ENCODE measurements around the gene TMEM31.

TMEM31 gene, protein sequence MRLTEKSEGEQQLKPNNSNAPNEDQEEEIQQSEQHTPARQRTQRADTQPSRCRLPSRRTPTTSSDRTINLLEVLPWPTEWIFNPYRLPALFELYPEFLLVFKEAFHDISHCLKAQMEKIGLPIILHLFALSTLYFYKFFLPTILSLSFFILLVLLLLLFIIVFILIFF

DNA sequence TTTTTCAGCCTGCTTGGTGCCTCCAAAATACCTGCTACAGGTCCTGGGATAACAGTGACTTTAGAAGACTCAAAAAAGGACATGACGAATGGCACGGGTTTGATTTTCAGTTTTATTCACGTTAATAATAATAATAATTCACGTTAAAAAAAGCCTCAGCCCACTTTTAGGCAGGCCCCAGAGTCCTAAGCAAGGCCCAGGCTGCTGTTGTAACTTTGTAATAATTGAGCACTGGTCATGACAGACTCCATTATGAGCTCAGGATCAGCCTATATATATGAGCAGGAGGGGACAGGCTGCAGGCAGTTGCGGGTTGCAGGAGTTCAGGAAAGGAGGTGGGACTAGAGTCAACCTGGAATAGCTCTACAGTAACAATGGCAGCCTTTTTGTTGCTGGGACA lies at the start of gene TMEM31:
TSS of gene TMEM31 (plus strand) at position 301 of the 400 bp plus-strand sequence. CDS start 1,350 bp downstream, outside the sequence.
- DNase-seq (ENCODE audit: low read depth in 2 of 2), result no peak

DNA sequence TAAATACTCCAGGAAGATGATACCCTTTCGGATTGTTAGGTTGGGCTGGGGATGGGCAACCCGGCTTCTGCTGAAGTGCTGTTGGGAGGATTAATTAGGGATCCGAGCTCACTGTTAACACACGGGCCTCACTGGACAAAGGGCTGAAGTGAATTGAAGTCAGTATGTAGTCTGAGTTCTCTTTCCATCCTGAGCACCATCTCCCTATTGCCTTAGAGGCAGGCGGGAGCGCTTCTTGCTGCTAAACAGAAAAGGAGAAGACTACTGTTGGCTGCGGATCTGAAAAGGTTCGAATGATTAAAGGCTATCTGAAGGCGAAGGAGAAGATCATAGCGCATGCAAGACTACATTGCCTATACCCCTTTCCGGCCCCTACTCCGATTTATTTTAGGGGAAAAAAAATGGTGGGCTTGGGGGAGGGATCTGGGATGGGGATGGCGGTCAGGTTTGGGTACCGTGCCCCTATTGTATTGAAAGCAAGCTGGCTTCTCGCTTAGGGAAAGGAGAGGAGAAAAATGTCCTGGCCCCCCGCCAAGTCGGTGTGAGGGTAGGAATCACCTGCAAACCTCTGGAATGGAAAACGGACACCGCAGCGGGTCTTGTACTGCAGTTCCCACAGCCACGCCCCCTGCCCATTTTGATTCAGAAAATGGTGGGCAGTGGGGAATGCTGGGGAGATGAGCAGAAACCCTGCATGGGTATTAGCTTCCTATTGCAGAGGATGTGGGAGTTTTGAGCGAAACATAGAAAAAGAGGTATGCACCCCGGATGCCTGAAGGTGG lies 46.5 kb upstream of the TMEM31 start:
- no peak for DNase-seq (ENCODE audit: low read depth in 2 of 2)

DNA sequence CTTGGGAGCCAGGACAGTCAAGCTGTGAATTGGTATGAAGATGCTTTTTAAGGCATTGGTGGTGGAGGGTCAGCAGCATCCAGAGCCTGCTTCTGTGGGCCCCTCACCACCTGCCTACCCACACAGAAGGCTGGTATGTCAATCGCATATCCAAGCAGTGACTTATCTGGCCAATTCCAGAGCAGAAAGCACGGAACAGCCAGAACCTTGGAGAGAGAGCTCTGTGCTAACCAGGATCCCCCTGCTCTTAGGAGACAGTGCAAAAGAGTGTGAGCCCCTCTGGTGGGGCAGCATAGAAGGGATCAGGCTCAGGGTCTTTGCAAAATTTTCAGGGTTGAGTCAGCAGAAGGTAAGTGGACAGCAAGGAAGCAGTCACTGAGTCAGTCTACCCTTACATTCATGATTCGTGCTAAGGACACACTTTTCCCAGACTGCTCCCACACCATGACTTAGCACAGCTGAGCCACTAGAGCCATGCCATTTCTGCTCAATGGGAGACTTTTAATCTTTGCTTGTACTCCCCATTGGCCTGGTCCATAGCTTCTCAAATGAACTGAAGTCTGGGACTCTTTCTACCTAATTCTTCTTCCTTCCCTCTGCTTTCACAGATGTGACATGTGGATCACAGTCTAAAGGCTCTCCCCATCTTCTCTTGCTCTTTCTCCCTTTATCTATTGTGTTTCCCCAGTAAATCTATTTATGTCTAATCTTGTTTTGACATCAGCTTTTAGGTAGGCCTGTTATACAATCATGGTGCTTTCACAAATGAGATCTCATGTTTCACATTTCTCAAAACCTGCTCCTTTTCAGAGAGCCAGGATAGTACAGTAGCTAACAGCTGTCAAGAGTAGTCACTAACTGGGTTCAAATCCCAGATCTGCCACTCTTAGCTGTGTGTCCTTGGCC lies 44.3 kb upstream of the TMEM31 start:
- no peak for DNase-seq (ENCODE audit: low read depth in 2 of 2)

DNA sequence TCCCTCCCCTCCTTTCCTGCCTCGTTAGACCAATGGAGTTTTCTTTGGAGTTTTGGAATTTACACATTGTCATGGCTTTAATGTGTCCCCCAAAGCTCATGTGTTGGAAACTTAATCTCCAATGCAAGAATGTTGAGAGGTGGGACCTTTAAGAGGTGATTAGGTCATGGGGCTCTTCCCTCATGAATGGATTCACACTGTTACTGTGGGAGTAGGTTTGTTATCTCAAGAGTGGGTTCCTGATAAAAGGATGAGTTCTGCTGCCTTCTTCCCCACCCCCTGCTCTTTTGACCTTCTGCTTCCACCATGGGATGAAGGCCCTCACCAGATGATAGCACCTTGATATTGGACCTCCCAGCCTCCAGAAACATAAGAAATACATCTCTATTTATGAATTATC lies 41.0 kb upstream of the TMEM31 start:
- DNase-seq (ENCODE audit: low read depth in 2 of 2), result no peak

DNA sequence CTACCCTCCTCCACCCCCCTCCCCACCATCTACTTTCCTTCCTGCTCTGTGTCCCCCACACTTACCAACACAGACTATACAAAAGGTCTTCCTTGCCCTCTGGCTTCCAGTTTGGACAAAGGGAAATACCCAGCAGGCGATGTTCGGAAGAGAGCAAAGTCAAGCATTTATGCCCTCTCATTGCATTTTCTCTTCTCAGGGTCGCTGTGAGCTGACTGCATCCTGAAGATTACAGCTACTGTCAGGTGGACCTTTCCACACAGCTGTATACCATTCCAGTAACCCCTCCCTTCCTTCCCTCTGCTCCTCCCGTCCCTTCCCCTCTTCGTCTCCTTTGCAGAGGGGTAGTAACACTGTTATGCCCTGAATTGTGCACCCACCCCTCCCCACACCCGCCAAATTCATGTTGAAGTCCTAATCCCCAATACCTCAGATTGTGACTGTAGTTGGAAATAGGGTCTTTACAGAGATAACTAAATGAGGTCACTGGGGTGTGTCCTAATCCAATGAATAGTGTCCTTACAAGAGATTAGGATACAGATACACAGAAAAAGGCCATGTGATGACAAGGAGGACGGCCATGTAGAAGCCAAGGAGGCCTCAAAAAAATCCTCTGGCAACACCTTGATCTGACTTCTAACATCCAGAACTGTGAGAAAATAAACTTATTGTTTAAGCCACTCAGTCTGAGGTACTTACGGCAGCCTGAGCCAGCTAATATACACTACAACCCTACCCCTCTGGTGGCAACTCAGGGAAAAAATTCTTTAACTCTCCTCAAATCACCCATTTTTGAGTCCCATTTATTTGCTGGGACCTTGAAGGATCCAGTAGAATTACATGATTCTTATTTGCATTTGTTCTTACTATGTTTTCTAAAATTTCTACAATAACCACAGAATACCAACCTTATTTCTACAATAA lies 35.9 kb upstream of the TMEM31 start:
- DNase-seq (ENCODE audit: low read depth in 2 of 2), result no peak

DNA sequence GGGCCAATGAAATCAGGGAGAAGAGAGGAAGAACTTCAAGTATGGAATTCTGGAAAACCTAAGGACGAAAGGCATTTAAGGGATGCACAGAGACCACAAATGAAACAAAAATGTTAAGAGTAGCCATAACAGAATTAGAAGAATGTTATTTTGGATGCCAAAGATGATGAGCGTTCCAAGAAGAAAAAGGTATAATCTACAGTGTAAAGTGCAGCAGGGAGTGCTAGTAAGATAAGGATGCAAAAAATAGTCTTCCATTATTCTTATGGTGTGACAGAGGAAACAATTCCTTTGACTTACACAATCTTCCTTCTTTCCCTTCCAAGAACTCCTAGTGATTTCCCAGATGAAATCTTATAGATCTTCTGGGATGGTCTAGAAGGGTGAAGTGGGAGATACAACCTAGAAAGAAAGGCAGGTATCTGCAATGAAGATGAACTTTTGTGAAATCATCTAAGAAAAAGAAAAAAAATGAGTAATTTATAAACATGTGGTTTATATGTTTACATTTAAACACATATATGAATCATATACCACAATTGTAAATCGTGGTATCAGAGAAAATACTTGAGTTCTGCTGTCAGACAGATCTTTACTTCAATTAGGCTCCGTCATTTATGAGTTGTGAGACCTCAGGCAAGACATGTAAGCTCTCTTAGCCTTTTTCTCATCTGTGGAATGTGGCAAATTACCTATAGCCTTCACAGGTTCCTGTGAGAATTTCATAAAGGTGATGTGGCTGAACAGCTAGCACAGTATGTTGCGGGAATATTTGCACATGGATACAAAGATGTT lies 32.3 kb upstream of the TMEM31 start:
- DNase-seq (ENCODE audit: low read depth in 2 of 2), result no peak

DNA sequence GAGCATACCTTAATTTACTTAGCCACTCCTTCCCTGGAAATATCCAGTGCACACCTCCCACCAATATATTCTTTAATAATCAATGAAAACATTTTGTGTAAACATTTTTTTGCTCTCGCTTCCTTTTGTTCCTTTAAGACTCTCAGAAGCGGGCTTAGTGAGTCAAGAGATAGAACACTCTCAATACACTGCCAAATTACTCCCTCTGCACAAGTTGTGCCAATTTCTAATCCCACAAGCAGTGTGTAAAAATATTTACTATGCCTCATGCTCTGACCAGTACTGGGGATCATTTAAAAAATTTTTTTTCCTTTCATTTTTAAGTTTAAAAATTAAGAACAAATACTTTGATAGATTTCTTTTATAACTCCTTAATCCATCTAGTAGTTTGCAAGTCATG lies 29.3 kb upstream of the TMEM31 start:
- DNase-seq (ENCODE audit: low read depth in 2 of 2), result no peak

DNA sequence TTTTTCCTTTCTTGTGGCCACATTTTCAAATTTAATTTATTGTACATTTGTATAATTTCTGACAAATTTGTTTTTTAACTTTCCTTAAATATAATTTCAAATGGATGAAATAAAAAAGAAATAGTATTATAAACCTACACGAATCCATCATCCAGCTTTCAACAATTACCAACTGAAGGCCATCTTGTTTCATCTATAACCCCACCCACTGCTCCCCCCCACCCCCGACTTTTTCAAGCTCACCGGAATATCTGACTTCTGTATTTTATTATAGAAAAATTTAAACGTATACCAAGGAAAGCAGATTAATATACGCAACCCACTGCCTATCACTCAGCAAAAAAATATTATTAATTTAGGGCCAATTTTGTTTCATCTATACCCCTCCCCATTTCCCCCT lies 25.3 kb upstream of the TMEM31 start:
- DNase-seq (ENCODE audit: low read depth in 2 of 2), result no peak

DNA sequence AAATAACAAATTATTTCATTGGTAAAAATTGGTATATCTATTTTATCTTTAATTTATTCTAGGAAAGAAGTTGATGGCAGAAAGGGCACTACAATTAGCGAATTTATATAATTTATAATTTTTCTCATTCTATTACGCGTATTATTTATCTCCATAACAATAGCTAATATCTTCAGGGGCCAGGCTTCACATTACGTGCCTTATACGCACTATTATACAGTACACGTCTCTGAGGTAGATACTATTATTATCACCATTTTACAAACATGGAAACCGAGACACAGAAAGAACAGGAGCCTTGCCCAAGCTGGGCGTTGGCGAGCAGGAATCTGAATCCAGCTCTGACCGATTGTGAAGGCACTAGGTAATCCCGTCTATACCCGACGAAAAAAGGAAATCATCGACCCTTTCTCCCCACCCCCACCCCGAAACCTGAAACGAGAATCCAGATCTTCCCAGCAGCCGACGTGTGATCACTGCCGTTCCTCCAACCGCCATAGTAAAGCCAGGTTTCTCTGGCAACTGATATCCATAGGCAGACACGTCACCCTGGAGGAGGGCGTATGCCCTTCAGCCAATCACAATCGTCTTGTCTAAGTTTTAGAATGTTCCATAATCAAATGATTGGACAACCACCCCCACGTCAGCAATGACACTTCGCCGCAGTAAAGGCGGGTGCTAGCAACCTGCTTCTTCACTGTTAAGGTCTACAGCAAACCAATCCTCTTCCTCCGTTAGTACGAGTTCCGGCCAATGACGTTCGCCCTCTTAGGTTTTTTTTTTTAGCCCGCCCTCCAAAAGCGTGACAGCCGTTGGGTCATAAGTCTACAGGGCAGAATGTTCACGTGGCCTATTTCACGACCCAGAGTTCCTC lies 24.3 kb upstream of the TMEM31 start, which contains the start of gene MORF4L2:
TSS of gene MORF4L2 (minus strand) at position 501 of the 874 bp plus-strand sequence. CDS start 9,672 bp downstream, outside the sequence.
- peak; percentile 62 for DNase-seq (ENCODE audit: low read depth in 2 of 2)

DNA sequence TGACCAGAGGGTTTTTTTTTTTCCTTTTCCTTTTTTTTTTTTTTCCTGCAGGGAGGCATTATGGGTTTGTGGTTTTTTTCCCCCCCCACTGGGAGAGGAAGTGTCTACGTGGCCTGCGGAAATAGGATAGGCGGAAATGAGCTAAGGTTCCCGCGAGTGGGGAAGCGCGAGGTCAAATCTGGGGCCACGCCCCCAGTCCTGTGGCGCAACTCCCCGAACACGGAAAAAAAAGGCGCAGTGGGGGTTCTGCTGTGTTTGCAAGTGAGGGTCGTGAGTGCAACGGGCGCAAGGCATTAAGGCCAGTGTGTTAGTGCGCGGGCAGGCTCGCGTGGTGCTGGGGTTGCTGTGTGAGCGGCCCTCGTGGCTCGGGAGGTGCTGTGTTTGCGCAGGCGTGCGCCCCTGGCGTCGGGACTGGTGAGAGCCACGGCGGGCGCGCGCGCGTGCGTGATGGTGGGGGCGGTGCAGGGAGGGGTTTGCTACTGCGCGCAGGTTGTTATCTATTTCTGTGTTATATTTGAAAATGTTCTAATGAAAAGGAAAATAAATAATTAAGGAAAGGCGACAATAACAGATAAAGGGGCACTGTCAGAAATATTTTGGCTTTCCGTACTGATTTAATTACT lies 23.5 kb upstream of the TMEM31 start:
- peak; percentile 70 to 72 for DNase-seq (ENCODE audit: low read depth in 2 of 2)

DNA sequence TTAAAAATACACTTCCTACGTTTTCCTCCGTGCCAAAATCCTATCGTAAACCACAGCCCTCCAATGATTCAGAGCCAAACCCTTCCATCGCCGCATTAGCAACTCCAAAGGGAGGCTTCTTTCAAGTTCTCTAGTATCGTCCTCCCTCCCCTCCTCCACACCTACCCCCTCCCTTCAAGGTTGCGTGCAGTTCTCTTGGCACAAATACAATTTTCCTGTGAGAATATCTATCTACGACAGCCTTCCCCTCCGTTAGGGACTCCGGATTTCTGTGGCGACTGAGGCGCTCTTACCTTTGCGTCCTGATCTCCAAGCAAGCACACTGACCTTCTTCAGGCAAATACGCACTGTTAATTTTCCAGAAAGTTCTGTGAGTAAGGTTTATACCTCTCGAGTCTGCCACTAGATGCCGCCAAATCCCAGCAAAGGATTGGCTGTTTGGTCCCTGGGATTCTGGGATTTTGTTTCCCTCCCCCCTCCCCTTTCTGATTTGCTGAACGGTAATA lies 23.0 kb upstream of the TMEM31 start:
- DNase-seq (ENCODE audit: low read depth in 2 of 2), result no peak

DNA sequence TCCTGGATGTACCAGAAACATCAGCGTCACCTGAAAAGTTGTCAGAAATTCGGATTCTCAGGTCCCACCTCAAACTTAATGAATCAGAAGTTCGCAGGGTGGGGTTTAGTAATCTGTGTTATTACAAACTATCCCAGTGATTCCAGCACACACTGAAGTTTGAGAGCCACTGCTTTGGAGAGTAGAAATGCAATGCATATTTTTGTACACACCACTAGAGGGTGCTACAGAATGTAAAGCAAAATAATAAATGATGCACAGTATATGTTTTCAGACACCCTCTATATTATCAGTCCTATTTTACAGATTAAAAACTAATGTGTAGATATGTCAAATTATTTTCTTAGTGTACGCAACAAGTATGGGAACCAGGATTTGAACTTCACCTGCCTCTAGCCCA lies 21.8 kb upstream of the TMEM31 start:
- DNase-seq (ENCODE audit: low read depth in 2 of 2), result no peak

DNA sequence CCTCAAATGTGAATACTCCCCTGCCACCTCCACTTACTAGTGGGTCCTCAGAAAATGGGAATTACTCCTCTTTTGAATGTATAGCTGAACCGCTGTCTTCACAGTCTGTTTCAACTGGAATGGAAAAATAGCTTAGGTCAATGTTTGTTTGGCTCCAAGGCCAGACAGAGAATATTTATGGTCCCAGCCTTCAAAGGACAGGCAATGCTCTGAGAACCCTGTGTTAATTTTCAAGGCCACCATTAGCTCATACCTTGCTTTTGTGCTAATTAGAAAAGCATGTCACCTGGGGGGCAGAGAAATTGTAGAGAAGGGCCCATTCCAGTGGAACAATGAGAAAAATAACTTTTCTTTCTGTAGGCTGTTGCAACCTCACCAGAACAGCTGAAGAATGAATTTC lies 19.6 kb upstream of the TMEM31 start:
- DNase-seq (ENCODE audit: low read depth in 2 of 2), result no peak

DNA sequence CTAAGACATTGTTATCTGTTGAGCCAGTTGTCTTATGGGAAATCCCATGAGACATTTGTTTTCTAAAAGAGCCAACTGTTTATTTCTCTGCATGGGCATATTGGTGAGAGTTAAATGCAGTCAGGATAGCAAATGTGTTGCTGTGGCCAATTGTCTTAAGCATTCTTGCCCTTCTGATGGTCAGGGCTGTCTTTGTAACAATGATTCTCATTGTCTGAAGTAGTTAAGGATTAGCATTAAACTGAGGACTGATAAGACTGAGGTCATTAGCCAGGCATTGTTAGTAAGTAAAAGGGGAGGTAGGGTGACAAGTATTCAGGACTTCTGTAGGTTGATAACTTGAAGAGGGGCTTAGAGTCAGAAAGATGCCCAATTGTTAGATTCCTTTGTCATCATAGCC lies 13.0 kb upstream of the TMEM31 start:
- no peak for DNase-seq (ENCODE audit: low read depth in 2 of 2)

DNA sequence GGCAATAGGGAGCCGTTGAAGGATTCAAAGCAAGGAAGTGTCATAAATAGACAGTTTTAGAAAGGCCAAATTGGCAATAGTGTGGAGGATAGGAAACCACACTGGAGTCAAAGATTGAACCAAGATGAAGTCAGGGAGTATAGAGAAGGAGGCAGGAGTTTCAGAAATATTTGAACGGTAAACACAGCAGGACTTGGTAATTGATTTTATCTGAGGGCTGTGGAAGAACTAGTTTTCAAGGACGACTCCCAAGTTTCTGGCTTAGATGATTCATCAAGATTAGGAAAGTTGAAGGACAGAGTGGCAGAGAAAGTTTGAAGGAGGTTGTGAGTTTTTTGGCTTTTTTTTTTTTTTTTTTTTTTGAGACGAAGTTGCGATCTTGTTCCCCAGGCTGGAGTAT lies 11.5 kb upstream of the TMEM31 start:
- no peak for DNase-seq (ENCODE audit: low read depth in 2 of 2)

DNA sequence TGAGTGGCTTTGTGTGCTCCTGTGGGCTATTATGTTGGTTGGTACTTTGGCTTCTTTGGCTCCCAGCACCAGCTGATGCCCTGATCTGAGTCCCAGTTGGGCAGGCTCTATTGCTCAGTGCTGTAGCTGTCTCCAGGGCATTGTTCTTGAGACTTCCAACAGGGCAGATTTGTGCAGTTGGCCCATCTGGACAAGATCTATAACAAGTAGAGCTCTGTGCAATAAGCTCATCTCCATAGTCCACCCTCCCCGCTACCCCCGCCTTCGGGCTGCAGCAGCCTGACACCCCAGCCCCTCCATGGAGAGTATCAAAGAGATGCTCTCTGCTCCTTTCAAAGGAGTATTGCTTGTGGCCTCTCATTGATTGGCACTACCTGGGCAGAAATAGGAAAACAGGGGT lies 5.8 kb upstream of the TMEM31 start:
- no peak for DNase-seq (ENCODE audit: low read depth in 2 of 2)

DNA sequence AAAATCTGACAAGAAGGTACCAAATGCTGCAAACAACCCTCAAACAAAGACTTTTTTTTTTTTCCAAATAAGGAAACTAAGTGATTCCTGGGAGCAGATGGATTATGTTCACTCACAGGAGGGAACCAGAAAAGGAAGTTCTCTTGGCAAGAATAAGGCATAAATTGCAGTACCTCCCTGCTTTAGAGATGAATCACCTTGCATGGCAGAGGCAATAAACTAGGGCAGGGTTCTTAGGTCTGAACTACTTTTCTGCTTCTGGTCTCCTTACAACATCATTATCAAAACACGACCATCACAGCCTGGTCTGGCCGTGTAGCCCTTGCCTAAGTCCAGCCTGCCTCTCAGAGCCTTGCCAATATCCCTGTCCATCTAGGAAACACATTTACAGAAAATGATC lies 6.3 kb downstream of the TMEM31 start:
- no peak for DNase-seq (ENCODE audit: low read depth in 2 of 2)

DNA sequence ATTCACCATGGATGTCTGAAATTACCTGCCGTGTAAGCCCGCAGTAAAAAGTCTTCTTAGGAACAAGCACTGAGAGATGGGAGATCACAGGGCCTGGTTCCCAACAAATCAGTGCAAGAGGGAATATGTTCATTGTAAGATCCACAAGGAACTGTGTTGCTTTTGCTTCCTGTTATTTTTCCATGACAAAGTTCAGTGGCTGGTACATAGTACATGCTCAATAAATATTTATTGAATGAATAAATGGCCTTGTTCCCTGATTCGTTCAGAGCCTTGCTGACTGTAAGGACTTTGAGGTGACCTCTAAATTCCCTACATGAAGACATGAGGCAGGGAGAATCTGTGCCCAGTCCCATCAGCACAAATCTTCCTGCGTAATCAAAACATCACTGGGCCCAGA lies 7.4 kb downstream of the TMEM31 start:
- DNase-seq (ENCODE audit: low read depth in 2 of 2), result no peak

DNA sequence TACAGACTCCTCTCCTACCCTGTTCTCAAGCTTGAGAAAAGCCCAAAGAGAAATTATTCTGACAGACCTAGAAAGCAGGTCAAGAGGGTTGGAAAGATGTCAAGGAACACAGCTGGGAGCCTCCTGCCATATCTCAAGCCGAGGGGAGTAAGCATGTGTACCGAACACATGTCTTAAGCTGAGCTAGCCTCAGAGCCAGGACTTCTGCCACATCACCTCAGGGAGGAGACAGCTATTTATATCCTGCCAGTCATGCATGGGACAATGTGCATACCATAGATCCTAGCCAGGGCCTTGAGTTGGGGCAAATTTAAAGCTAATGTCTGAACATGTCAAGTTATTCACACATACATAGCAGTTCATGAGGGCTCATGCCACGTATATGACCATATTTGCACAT lies 11.8 kb downstream of the TMEM31 start:
- DNase-seq (ENCODE audit: low read depth in 2 of 2), result no peak
